Tibial nerve (tissue), 4 donors: Measurements from ENCODE around the gene TOM1L2. TPM values are rescaled to one million over a fixed set of nuclear protein-coding genes. Genes with fewer than 3 reads are reported as not detected.
"Not testable (repeated sequence)": the region's sequence is repeated elsewhere in the genome, so short reads cannot be mapped to it uniquely, and the experiment has no call there.

ENCODE experiments used
- DNase-seq, 2 donors: peaks; one replicate each; pipeline ENCODE4 v3.0.0-alpha.2; 2019; ENCODE audit warnings: low spot score in 2 of 2
- H3K27ac ChIP-seq, 4 donors: fragments of 200-600 bp; sonication (generic) in 3 of 4; one replicate each; pipeline ENCODE4 v1.5.1; 2017 to 2019; ENCODE audit warnings: mild to moderate bottlenecking in 1 of 4
- H3K27me3 ChIP-seq, 2 donors: fragments of 200-600 bp; sonication (generic) in 1 of 2; one replicate each; pipeline versions ENCODE4 v1.5.1 to v1.6.0; 2017 to 2019
- H3K36me3 ChIP-seq, 3 donors: fragments of 200-600 bp; sonication (generic); one replicate each; pipeline ENCODE4 v1.5.1; 2018 to 2019
- H3K4me1 ChIP-seq, 4 donors: fragments of 200-600 bp; sonication (generic) in 3 of 4; one replicate each; pipeline ENCODE4 v1.5.1; 2017 to 2019
- H3K4me3 ChIP-seq, 4 donors: fragments of 200-600 bp; sonication (generic) in 3 of 4; one replicate each; pipeline ENCODE4 v1.5.1; 2017 to 2019; ENCODE audit warnings: mild to moderate bottlenecking in 1 of 4, moderate library complexity in 1 of 4
- H3K9me3 ChIP-seq, 4 donors: fragments of 200-600 bp; sonication (generic) in 3 of 4; one replicate each; pipeline ENCODE4 v1.5.1; 2017 to 2019
- EP300 ChIP-seq, 2 donors: sonication (generic); formaldehyde crosslinking; IDR thresholded peaks; one replicate each; pipeline ENCODE4 v1.6.1; 2017; ENCODE audit warnings: antibody characterized with exemption in 2 of 2, mild to moderate bottlenecking in 1 of 2
- POLR2A ChIP-seq, 2 donors: fragments of 450-650 bp; IDR thresholded peaks; one replicate each; pipeline ENCODE4 v1.6.1; 2017; ENCODE audit warnings: antibody characterized with exemption in 2 of 2, mild to moderate bottlenecking in 2 of 2, moderate library complexity in 2 of 2
- WGBS, 2 donors: methylation state at CpG; one replicate each; pipeline ENCODE4 v1.1.5; 2018; 5-methylcytosine and 5-hydroxymethylcytosine counted together
- total RNA-seq, 4 donors: library from RNA; depleted of rRNA; stranded (reverse); fragments of >200 nt; gene quantifications; one replicate each; pipeline ENCODE4 v1.1.0, GENCODE V29; 2016
- TF ChIP-seq, protein P1 (sequence below), 5 experiments: fragments of 200-600 bp in 3 of 5; fragments of 450-650 bp in 2 of 5; sonication (generic) in 3 of 5; IDR thresholded peaks; one replicate each; pipeline ENCODE4 v1.5.1; 2016 to 2019; ENCODE audit warnings: antibody characterized with exemption in 5 of 5, mild to moderate bottlenecking in 3 of 5, moderate library complexity in 2 of 5

TOM1L2 gene
- total RNA-seq, 4 donors from 2014 or later = 83.4 to 109 (median 96.8) TPM

DNA sequence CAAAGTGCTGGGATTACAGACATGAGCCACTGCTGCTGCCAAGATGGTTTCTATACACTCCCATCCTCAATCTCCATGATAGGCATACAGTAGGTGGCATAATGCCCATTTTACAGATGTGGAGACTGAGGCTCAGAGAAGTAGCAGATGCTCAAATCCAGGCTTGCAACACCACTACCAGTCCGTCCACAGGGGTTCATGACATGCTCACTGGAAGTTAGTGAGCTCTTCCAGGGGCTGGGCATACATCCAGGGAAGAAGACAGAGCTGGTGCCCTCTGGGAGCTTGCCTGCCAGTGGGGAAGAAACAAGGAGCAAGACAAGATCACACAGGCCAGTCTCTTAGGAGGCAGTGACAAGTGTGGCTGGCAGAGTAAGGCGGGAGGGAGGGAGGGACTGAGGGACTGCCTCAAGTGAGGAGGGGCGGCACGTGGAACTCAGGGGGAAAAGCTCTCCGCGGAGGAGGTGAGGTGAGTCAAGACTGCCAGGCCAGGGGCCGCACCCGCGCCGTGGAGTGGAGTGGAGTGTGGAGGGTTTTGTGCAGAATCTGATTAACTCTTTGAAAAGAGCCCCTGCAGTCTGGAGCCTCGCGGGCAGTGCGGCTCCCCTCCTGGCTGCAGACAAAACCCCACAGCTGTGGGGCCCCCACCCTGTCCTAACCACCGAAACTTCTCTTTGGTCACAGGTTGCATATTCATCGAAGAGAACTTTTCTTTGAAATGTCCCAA, 163.3 kb downstream of the TOM1L2 start:
- Histone ChIP-seq H3K4me3 (no peak overlapping the region), H3K27me3 (no peaks in the 10 kb centered on the region), H3K36me3 (peaks cover 0 to 44% (median 2%) of the 10 kb centered on the region in 3 donors), H3K27ac (peak overlapping the region in 2 of 4 donors; percentile 85 to 87), H3K4me1 (peaks cover 3 to 54% (median 34%) of the 10 kb centered on the region in 4 donors), H3K9me3 (no peaks in the 10 kb centered on the region)
- 60% methylated on average over 15 of the region's 15 CpGs for WGBS, 2 donors
- TF ChIP-seq, protein P1, sequence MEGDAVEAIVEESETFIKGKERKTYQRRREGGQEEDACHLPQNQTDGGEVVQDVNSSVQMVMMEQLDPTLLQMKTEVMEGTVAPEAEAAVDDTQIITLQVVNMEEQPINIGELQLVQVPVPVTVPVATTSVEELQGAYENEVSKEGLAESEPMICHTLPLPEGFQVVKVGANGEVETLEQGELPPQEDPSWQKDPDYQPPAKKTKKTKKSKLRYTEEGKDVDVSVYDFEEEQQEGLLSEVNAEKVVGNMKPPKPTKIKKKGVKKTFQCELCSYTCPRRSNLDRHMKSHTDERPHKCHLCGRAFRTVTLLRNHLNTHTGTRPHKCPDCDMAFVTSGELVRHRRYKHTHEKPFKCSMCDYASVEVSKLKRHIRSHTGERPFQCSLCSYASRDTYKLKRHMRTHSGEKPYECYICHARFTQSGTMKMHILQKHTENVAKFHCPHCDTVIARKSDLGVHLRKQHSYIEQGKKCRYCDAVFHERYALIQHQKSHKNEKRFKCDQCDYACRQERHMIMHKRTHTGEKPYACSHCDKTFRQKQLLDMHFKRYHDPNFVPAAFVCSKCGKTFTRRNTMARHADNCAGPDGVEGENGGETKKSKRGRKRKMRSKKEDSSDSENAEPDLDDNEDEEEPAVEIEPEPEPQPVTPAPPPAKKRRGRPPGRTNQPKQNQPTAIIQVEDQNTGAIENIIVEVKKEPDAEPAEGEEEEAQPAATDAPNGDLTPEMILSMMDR (IDR thresholded peaks at IDR 0.05) = no peak
- TF ChIP-seq EP300 (IDR thresholded peaks at IDR 0.05) (no peak), POLR2A (IDR thresholded peaks at IDR 0.05) (no peak)
- no peak for DNase-seq

- DNase-seq, H3K9me3 ChIP-seq, H3K27me3 ChIP-seq, H3K4me3 ChIP-seq: not testable (repeated sequence)
- WGBS, 2 donors = 94 to 95% methylated on average over 5 of the region's 5 CpGs
- Histone ChIP-seq H3K36me3 (peaks cover 0 to 43% (median 4%) of the 10 kb centered on the region in 3 donors), H3K27ac (peak overlapping the region in 1 of 4 donors; percentile 35), H3K4me1 (peaks cover 3 to 51% (median 32%) of the 10 kb centered on the region in 4 donors)
Observed at GRCh38 chr17:17808200-17808599, 164.0 kb downstream of the TOM1L2 start.

GRCh38 chr17:17807440-17807839, 164.8 kb downstream of the TOM1L2 start:
- peaks cover 3 to 43% (median 29%) of the 10 kb centered on the region in 4 donors for H3K4me1 ChIP-seq
- H3K36me3 ChIP-seq = peaks cover 0 to 35% (median 4%) of the 10 kb centered on the region in 3 donors
- no peak overlapping the region for H3K4me3 ChIP-seq
- H3K27ac ChIP-seq = peak overlapping the region in 1 of 4 donors; percentile 35
- no peaks in the 10 kb centered on the region for H3K27me3 ChIP-seq
- no peak for TF ChIP-seq POLR2A (IDR thresholded peaks at IDR 0.05)
- TF ChIP-seq, protein P1 (IDR thresholded peaks at IDR 0.05) = no peak
- no peak for TF ChIP-seq EP300 (IDR thresholded peaks at IDR 0.05)
- DNase-seq = no peak
- whole genome bisulfite sequencing, 2 donors = 84 to 91% methylated on average over 4 to 5 of the region's 5 CpGs
- H3K9me3 ChIP-seq = no peaks in the 10 kb centered on the region

DNA sequence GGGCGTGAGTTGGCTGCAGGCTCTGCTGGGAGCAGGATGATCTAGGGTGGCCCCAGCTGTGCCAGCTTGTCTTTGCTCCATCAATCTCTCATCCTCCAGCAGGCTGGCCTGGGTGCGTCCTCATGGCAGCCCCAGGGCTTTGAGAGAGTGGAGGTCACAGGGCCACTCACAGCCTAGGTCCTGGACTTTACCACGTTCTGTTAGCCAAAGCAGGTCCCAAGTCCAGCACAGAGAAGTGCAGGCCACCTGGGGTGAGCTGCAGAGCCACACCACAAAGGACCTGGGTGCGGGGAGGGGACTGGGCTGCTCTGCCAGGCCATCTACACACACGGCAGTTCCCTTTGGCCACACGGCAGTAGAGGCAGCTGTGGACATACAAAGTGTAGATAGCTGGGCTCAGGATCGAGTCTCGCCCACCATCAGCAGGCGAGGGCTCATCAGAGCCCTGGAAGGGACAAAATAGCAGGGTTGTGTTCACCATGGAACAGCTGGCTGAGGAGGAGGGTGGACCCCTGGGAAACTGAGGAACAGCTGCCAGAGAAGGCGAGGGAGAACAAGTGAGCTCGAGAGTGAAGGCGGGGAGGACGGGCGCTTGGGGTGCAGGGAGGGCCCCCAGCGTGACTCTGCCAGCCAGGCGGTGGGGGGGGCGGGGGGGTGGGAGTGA, 165.5 kb downstream of the TOM1L2 start:
- Histone ChIP-seq H3K36me3 (peaks cover 0 to 36% (median 4%) of the 10 kb centered on the region in 3 donors), H3K9me3 (no peaks in the 10 kb centered on the region), H3K4me1 (peaks cover 0 to 36% (median 22%) of the 10 kb centered on the region in 4 donors), H3K4me3 (no peak overlapping the region), H3K27ac (peak overlapping the region in 1 of 4 donors; percentile 35), H3K27me3 (no peaks in the 10 kb centered on the region)
- WGBS, 2 donors = 69 to 79% methylated on average over 16 of the region's 17 CpGs
- no peak for TF ChIP-seq EP300 (IDR thresholded peaks at IDR 0.05)
- TF ChIP-seq POLR2A (IDR thresholded peaks at IDR 0.05) = no peak
- TF ChIP-seq, protein P1 (IDR thresholded peaks at IDR 0.05) = no peak
- no peak for DNase-seq

DNA sequence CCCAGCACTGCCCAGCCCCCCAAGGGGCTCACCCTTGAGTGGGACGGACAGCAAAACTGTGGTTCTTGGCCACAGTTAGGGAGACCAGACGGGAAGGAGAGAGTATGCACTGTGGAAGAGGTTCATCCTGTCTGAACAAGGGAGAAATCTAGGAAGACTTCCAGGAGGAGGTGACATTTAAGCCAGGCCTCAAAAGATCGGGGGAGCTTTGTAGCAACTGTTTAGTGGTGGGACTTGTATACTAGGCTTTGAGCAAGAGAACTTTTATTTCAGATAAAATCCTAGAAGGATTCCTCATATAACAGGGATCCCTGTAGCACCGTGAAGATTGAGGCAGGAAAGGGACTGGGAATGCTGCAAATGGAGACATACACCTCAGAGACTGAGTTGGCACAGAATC, 166.2 kb downstream of the TOM1L2 start:
- no peak for DNase-seq
- H3K27ac ChIP-seq = peak overlapping the region in 1 of 4 donors; percentile 12
- no peak for TF ChIP-seq POLR2A (IDR thresholded peaks at IDR 0.05)
- TF ChIP-seq EP300 (IDR thresholded peaks at IDR 0.05) = no peak
- TF ChIP-seq, protein P1 (IDR thresholded peaks at IDR 0.05) = no peak
- peaks cover 0 to 29% (median 17%) of the 10 kb centered on the region in 4 donors for H3K4me1 ChIP-seq
- H3K4me3 ChIP-seq = no peak overlapping the region
- peaks cover 0 to 41% (median 4%) of the 10 kb centered on the region in 3 donors for H3K36me3 ChIP-seq
- no peaks in the 10 kb centered on the region for H3K9me3 ChIP-seq
- no peaks in the 10 kb centered on the region for H3K27me3 ChIP-seq
- 90 to 92% methylated on average over 4 of the region's 4 CpGs for WGBS, 2 donors
